Mesenchymal stem cell (in vitro differentiated cells and primary cell): ENCODE results near the gene PPP1R3E.

ENCODE experiments used
- DNase-seq: peaks from one replicate; pipeline ENCODE4 v3.0.0-alpha.2; 2013
- H2AFZ ChIP-seq: one replicate; pipeline ENCODE4 v1.6.1; 2013; ENCODE audit warnings: low read depth, mild to moderate bottlenecking, control low read depth, inconsistent platforms, low read length, moderate library complexity
- H2AK5ac ChIP-seq: 2 replicates; pipeline ENCODE4 v1.6.1; 2013; ENCODE audit warnings: low read length, moderate library complexity, mild to moderate bottlenecking, inconsistent platforms; ENCODE audit not compliant: severe bottlenecking
- H2BK120ac ChIP-seq: one replicate; pipeline ENCODE4 v1.6.1; 2013; ENCODE audit warnings: low read depth, mild to moderate bottlenecking, inconsistent platforms, low read length, moderate library complexity
- H2BK12ac ChIP-seq, 2 experiments: one replicate each; pipeline ENCODE4 v1.6.1; 2013; ENCODE audit warnings: inconsistent platforms in 2 of 2, low read length in 2 of 2, mild to moderate bottlenecking in 2 of 2, moderate library complexity in 2 of 2, control low read depth in 1 of 2
- H2BK15ac ChIP-seq: one replicate; pipeline ENCODE4 v1.6.1; 2013; ENCODE audit warnings: mild to moderate bottlenecking, low read depth, inconsistent platforms; ENCODE audit not compliant: poor library complexity, severe bottlenecking
- H2BK5ac ChIP-seq: 2 replicates; pipeline ENCODE4 v1.6.1; 2013; ENCODE audit warnings: low read depth, mild to moderate bottlenecking, low read length, control low read depth, inconsistent platforms; ENCODE audit not compliant: poor library complexity, severe bottlenecking
- H3K14ac ChIP-seq, 2 experiments: one replicate each; pipeline ENCODE4 v1.6.1; 2013; ENCODE audit warnings: inconsistent platforms in 2 of 2, low read length in 2 of 2, control low read depth in 1 of 2, mild to moderate bottlenecking in 1 of 2, moderate library complexity in 1 of 2
- H3K18ac ChIP-seq, 2 experiments: one replicate each; pipeline ENCODE4 v1.6.1; 2013; ENCODE audit warnings: inconsistent platforms in 2 of 2, low read length in 2 of 2, control low read depth in 1 of 2, low read depth in 1 of 2, mild to moderate bottlenecking in 1 of 2
- H3K23ac ChIP-seq, 2 experiments: one replicate each; pipeline ENCODE4 v1.6.1; 2013; ENCODE audit warnings: inconsistent platforms in 2 of 2, low read length in 2 of 2, mild to moderate bottlenecking in 2 of 2, moderate library complexity in 2 of 2, control low read depth in 1 of 2
- H3K27ac ChIP-seq: 2 replicates; pipeline ENCODE4 v1.5.1; 2013; ENCODE audit warnings: mild to moderate bottlenecking, moderate library complexity, low read length, control low read depth, inconsistent platforms; ENCODE audit not compliant: poor library complexity, severe bottlenecking
- H3K27me3 ChIP-seq, 2 experiments: 2 replicates each; pipeline versions ENCODE4 v1.6.1 to v1.7.0; 2013; ENCODE audit warnings: low read length in 2 of 2, mild to moderate bottlenecking in 2 of 2, moderate library complexity in 2 of 2, control low read depth in 1 of 2, inconsistent platforms in 1 of 2; ENCODE audit not compliant: control insufficient read depth in 1 of 2, insufficient read depth in 1 of 2
- H3K36me3 ChIP-seq, 2 experiments: 2 replicates each; pipeline versions ENCODE4 v1.6.1 to v1.7.0; 2013; ENCODE audit warnings: low read length in 2 of 2, control low read depth in 1 of 2, inconsistent platforms in 1 of 2, low read depth in 1 of 2, mild to moderate bottlenecking in 1 of 2; ENCODE audit not compliant: insufficient read depth in 2 of 2, control insufficient read depth in 1 of 2
- H3K4ac ChIP-seq, 2 experiments: one replicate each; pipeline ENCODE4 v1.6.1; 2013; ENCODE audit warnings: inconsistent platforms in 2 of 2, low read length in 2 of 2, mild to moderate bottlenecking in 2 of 2, moderate library complexity in 2 of 2, control low read depth in 1 of 2, low read depth in 1 of 2
- H3K4me1 ChIP-seq: 2 replicates; pipeline ENCODE4 v1.6.1; 2013; ENCODE audit warnings: low read depth, low read length, control low read depth; ENCODE audit not compliant: control insufficient read depth, insufficient read depth
- H3K4me2 ChIP-seq: 2 replicates; pipeline ENCODE4 v1.6.1; 2013; ENCODE audit warnings: low read length, mild to moderate bottlenecking, inconsistent platforms; ENCODE audit not compliant: poor library complexity, severe bottlenecking
- H3K4me3 ChIP-seq, 2 experiments: 2 replicates each; pipeline versions ENCODE4 v1.5.1 to v1.7.0; 2013; ENCODE audit warnings: low read length in 2 of 2, mild to moderate bottlenecking in 2 of 2, control low read depth in 1 of 2, low read depth in 1 of 2; ENCODE audit not compliant: insufficient read depth in 1 of 2
- H3K79me1 ChIP-seq: replicated peaks from 2 replicates; pipeline ENCODE4 v1.6.1; 2013; ENCODE audit warnings: mild to moderate bottlenecking, control low read depth, low read length, inconsistent platforms; ENCODE audit not compliant: poor library complexity, severe bottlenecking
- H3K9ac ChIP-seq: 2 replicates; pipeline ENCODE4 v1.7.0; 2013; ENCODE audit warnings: mild to moderate bottlenecking, low read length, moderate library complexity
- H3K9me3 ChIP-seq: 2 replicates; pipeline ENCODE4 v1.7.0; 2013; ENCODE audit warnings: mild to moderate bottlenecking, low read length; ENCODE audit not compliant: control insufficient read depth
- H4K8ac ChIP-seq: one replicate; pipeline ENCODE4 v1.6.1; 2013; ENCODE audit warnings: inconsistent platforms, mild to moderate bottlenecking, low read length, moderate library complexity
- H4K91ac ChIP-seq: one replicate; pipeline ENCODE4 v1.6.1; 2013; ENCODE audit warnings: mild to moderate bottlenecking, low read length, inconsistent platforms
- WGBS: methylation state at CpG from one replicate; pipeline ENCODE4 v1.1.7; 2013; ENCODE audit warnings: mixed read lengths; 5-methylcytosine and 5-hydroxymethylcytosine counted together

Gene PPP1R3E

DNA sequence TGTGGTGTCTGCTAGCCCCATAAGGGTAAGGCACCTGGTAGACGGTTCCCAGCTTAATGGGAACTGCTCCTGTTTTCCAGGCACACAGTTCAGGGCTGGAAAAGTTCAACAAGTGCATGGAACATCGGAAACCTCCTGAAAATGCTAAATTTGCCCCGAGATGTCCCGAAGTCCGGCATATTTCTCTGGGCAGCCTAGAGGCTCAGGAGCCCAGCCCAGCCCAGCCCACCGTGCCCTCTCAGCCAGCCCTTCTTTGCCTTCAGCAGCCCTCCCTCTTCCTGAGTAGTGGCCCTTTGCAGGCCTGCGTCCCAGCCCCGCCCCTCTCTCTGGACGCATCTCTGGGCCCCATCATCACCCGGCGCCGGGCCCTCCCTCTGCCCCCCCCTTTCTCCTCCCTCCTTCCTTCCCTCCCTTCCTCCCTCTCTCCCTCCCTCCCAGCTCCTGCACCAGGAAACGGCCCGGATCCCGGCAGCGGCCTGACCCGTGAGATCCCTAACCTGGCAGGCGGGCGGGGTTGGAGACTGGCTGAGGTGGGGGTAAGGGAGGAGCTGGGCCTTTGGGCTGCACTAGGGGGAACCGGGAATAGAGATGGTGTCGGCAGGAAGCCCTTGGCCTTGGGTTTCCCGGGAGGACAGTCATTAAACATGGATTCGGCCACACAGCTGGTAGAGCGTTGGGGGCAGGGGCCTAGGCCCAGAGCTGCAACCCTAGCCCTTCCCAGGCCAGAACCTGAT, 3.9 kb upstream of the PPP1R3E start, which contains the start of gene BCL2L2:
Gene BCL2L2, plus strand, starts transcription at position 422 of the 734 bp plus-strand sequence. CDS start 935 bp downstream, outside the sequence.
- Histone ChIP-seq H4K91ac (peak within 1 kb of the TSS; percentile 81), H3K4ac (peak within 1 kb of the TSS; percentile 80 to 99), H2BK12ac (peak within 1 kb of the TSS; percentile 43 to 45), H3K9me3 (no peaks in the 10 kb centered on the region), H2BK15ac (peak within 1 kb of the TSS; percentile 37), H2AK5ac (peak within 1 kb of the TSS; percentile 73), H3K27me3 (no peaks in the 10 kb centered on the region), H2BK120ac (peak within 1 kb of the TSS; percentile 37), H3K4me2 (peak within 1 kb of the TSS; percentile 88), H3K14ac (peak within 1 kb of the TSS in 1 of 2 experiments; percentile 61), H4K8ac (peak within 1 kb of the TSS; percentile 77), H3K23ac (peak within 1 kb of the TSS in 1 of 2 experiments; percentile 64), H3K36me3 (peaks cover 36 to 37% of the 10 kb centered on the region in 2 experiments), H3K4me3 (peak within 1 kb of the TSS; percentile 67 to 86), H3K27ac (peak within 1 kb of the TSS; percentile 90), H3K79me1 (peaks cover 11% of the 10 kb centered on the region), H2AFZ (peak within 1 kb of the TSS; percentile 67), H3K9ac (peak within 1 kb of the TSS; percentile 91), H3K18ac (peak within 1 kb of the TSS; percentile 34 to 75), H2BK5ac (peak within 1 kb of the TSS; percentile 33), H3K4me1 (peaks cover 38% of the 10 kb centered on the region)
- peak; percentile 95 for DNase-seq
- WGBS, result under 1% methylated on average over 21 of the region's 24 CpGs

DNA sequence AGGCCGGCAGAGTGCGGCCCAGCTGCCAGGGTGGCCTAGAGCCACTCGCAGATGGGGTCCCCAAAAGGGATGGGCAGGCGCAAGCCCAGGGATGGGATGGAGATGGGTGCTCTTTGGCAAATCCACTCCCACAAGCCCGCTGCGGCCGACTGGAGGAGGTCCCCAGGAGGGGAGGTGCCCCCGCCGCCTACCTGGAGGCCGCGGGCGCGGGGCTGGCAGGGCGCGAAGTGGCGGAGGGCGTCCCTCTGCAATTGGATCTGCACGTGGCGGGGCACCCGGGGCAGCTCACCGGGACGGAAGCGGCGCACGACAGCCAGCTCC, 730 bp downstream of the PPP1R3E start:
- Histone ChIP-seq H3K9ac (peak overlapping the region; percentile 89), H2BK5ac (no peak overlapping the region), H3K4ac (peak overlapping the region; percentile 64 to 98), H4K8ac (peak overlapping the region; percentile 94), H2AK5ac (no peak overlapping the region), H2AFZ (peak overlapping the region; percentile 72), H3K23ac (no peak overlapping the region), H3K79me1 (peaks cover 9% of the 10 kb centered on the region), H2BK15ac (peak overlapping the region; percentile 95), H3K36me3 (peaks cover 5 to 6% of the 10 kb centered on the region in 2 experiments), H3K9me3 (no peaks in the 10 kb centered on the region), H2BK120ac (peak overlapping the region; percentile 93), H4K91ac (peak overlapping the region; percentile 94), H3K4me3 (peak overlapping the region; percentile 68 to 87), H3K27ac (peak overlapping the region; percentile 75), H2BK12ac (peak overlapping the region; percentile 27 to 73), H3K27me3 (no peaks in the 10 kb centered on the region), H3K4me2 (peak overlapping the region; percentile 99), H3K4me1 (peaks cover 12% of the 10 kb centered on the region), H3K14ac (peak overlapping the region in 1 of 2 experiments; percentile 50), H3K18ac (peak overlapping the region; percentile 83 to 98)
- DNase-seq, result no peak
- WGBS, result under 1% methylated on average over 24 of the region's 25 CpGs

DNA sequence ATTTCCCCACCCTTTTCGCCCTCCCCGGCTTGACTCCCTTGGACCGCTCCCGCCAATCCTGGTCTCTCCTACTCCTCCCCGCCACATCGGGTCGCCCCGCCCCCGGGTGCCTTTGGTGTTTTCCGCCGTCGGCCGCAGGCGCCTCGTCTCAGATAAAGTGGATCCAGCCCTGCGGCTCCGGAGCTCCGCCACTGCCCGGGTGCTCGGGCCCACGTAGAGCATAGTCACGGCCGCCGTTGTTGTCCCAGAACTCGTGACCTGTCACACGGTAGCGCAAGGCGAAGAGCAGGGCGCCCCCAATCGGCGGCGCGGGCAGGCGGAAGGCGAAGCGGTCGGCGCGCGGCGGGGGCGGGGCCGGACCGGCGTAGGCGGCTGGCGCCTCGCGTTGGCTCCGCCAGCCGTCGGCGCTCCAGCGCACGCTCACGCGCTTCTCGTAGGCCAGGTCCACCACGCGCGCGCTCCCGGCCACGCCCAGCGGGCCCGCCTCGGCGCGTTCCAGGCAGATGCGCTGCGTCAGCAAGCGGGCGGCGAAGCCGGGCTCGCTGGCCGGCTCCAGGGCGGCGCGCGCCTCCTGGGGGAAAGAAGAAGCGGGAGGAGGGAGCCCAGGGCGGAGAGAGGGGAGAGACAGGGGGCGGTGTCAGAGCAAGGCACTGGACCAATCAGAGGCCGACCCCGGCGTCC, 1.2 kb downstream of the PPP1R3E start:
- H3K9ac ChIP-seq, result peak overlapping the region; percentile 98
- H3K79me1 ChIP-seq, result peaks cover 9% of the 10 kb centered on the region
- H3K4me1 ChIP-seq, result peaks cover 12% of the 10 kb centered on the region
- no peak overlapping the region for H2AFZ ChIP-seq
- no peak overlapping the region for H3K14ac ChIP-seq
- H3K4me2 ChIP-seq, result peak overlapping the region; percentile 99
- peak overlapping the region; percentile 80 to 88 for H3K4ac ChIP-seq
- H3K36me3 ChIP-seq, result peaks cover 5 to 6% of the 10 kb centered on the region in 2 experiments
- H3K4me3 ChIP-seq, result peak overlapping the region; percentile 74 to 87
- H4K8ac ChIP-seq, result peak overlapping the region; percentile 88
- H2BK15ac ChIP-seq, result peak overlapping the region; percentile 37
- peak; percentile 99 for DNase-seq
- WGBS, result under 1% methylated on average over 62 of the region's 87 CpGs
- H2BK120ac ChIP-seq, result peak overlapping the region; percentile 87
- peak overlapping the region; percentile 61 for H2BK5ac ChIP-seq
- H4K91ac ChIP-seq, result peak overlapping the region; percentile 80
- peak overlapping the region in 1 of 2 experiments; percentile 51 for H2BK12ac ChIP-seq
- no peak overlapping the region for H2AK5ac ChIP-seq
- H3K27me3 ChIP-seq, result no peaks in the 10 kb centered on the region
- H3K27ac ChIP-seq, result peak overlapping the region; percentile 97
- peak overlapping the region; percentile 89 to 95 for H3K18ac ChIP-seq
- H3K23ac ChIP-seq, result peak overlapping the region in 1 of 2 experiments; percentile 55
- no peaks in the 10 kb centered on the region for H3K9me3 ChIP-seq
